Osteoblast (primary cell): ENCODE data around the gene ANKRD33B. TPM values are rescaled to one million over a fixed set of nuclear protein-coding genes. Genes with fewer than 3 reads are reported as not detected.
"Not testable (repeated sequence)": the region's sequence is repeated elsewhere in the genome, so short reads cannot be mapped to it uniquely, and the experiment has no call there.

Experiments used
- DNase-seq: peaks from one replicate; pipeline ENCODE4 v3.0.0; 2011; ENCODE audit warnings: low spot score, mixed read lengths; ENCODE audit not compliant: insufficient read length; ENCODE audit errors: missing footprints
- H2AFZ ChIP-seq: 2 replicates; pipeline ENCODE4 v1.6.0; 2011; ENCODE audit warnings: mild to moderate bottlenecking, low read length
- H3K27ac ChIP-seq: 2 replicates; pipeline ENCODE4 v1.5.1; 2011; ENCODE audit warnings: mild to moderate bottlenecking, low read depth, low read length, moderate library complexity
- H3K27me3 ChIP-seq: 2 replicates; pipeline ENCODE4 v1.6.0; 2012; ENCODE audit warnings: mild to moderate bottlenecking, control low read depth, inconsistent platforms, low read length, moderate library complexity; ENCODE audit not compliant: insufficient read depth
- H3K36me3 ChIP-seq: 2 replicates; pipeline ENCODE4 v1.5.1; 2011; ENCODE audit warnings: mild to moderate bottlenecking, low read length, control low read depth, moderate library complexity; ENCODE audit not compliant: insufficient read depth
- H3K4me1 ChIP-seq: 2 replicates; pipeline ENCODE4 v1.5.1; 2011; ENCODE audit warnings: mild to moderate bottlenecking, low read length, control low read depth, moderate library complexity; ENCODE audit not compliant: insufficient read depth
- H3K4me2 ChIP-seq: 2 replicates; pipeline ENCODE4 v1.6.0; 2011; ENCODE audit warnings: mild to moderate bottlenecking, low read length; ENCODE audit not compliant: insufficient read depth
- H3K4me3 ChIP-seq: fragments of 200-600 bp; sonication (generic); 3 replicates; pipeline ENCODE4 v1.5.1; 2012; ENCODE audit warnings: mild to moderate bottlenecking, low read length, inconsistent platforms; ENCODE audit not compliant: insufficient read depth
- H3K79me2 ChIP-seq: 2 replicates; pipeline ENCODE4 v1.6.0; 2012; ENCODE audit warnings: mild to moderate bottlenecking, low read length, control low read depth, inconsistent platforms; ENCODE audit not compliant: insufficient read depth
- H3K9me3 ChIP-seq: 2 replicates; pipeline ENCODE4 v1.5.1; 2011; ENCODE audit warnings: low read depth, low read length, control low read depth
- H4K20me1 ChIP-seq: 2 replicates; pipeline ENCODE4 v1.6.0; 2012; ENCODE audit warnings: mild to moderate bottlenecking, low read length, control low read depth; ENCODE audit not compliant: insufficient read depth
- CTCF ChIP-seq: IDR thresholded peaks from 2 replicates; pipeline ENCODE4 v1.5.1; 2011; ENCODE audit warnings: mild to moderate bottlenecking, low read depth, low read length, moderate library complexity; ENCODE audit errors: extremely low read depth
- total RNA-seq: library from RNA; depleted of rRNA; stranded (reverse); fragments of >200 nt; gene quantifications from 2 replicates; pipeline ENCODE4 v1.2.3, GENCODE V29; 2012

The ANKRD33B gene
- total RNA-seq, 1 donor: 5.1 TPM

DNA sequence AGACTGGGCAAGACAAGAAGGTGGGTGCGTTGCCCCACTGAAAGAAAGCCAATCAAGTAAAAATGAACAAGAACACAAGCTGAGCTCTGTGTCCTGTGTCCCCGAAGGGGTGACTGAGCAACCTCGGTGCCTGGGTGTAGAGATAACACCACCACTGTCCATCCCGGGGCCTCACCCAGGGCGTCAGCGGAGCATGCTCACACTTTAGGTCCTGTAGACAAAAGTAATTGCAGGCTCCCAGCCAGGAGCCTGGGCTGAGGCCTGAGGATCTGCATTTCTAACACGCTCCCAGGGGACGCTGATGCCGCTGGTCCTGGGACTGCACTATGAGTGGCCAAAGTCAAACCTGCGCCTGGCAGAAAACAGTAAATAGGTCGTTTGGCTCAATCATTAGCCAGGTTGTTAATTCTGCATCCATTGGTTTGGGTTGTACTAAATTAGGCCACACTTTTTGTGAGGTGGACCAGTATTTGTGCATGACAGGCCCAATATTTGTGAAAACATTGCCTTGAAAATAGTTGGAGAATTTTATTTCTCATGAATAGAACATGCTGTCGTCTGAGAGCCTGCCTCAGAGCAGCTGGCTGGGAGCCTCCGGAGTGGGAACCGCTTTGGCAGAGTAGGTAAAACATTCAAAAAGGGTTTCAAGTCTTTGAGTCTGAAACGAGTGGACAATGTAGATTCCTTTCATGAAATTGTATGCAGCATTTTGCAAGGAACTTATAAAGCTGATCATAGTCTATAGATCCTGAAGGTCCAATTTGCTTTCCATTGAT lies 38.3 kb downstream of the ANKRD33B start:
- H3K27me3 ChIP-seq: no peaks in the 10 kb centered on the region
- peak overlapping the region; percentile 73 for H3K4me2 ChIP-seq
- H3K9me3 ChIP-seq: no peaks in the 10 kb centered on the region
- H3K27ac ChIP-seq: peak overlapping the region; percentile 52
- H3K4me3 ChIP-seq: peak overlapping the region; percentile 40
- no peaks in the 10 kb centered on the region for H3K36me3 ChIP-seq
- no peak for TF ChIP-seq CTCF
- no peak for DNase-seq
- no peaks in the 10 kb centered on the region for H3K79me2 ChIP-seq
- H3K4me1 ChIP-seq: peaks cover 25% of the 10 kb centered on the region
- no peaks in the 10 kb centered on the region for H4K20me1 ChIP-seq
- H2AFZ ChIP-seq: no peak overlapping the region

- peaks cover 27% of the 10 kb centered on the region for H3K4me1 ChIP-seq
- H3K36me3 ChIP-seq: no peaks in the 10 kb centered on the region
- H3K9me3 ChIP-seq: no peaks in the 10 kb centered on the region
- no peak overlapping the region for H3K4me3 ChIP-seq
- no peak for TF ChIP-seq CTCF
- H3K4me2 ChIP-seq: no peak overlapping the region
- H3K79me2 ChIP-seq: no peaks in the 10 kb centered on the region
- no peak for DNase-seq
- H4K20me1 ChIP-seq: no peaks in the 10 kb centered on the region
- H2AFZ ChIP-seq: no peak overlapping the region
- H3K27me3 ChIP-seq: no peaks in the 10 kb centered on the region
- H3K27ac ChIP-seq: no peak overlapping the region
These were observed 41.1 kb downstream of the ANKRD33B start for GRCh38 chr5:10604975-10605374.

DNA sequence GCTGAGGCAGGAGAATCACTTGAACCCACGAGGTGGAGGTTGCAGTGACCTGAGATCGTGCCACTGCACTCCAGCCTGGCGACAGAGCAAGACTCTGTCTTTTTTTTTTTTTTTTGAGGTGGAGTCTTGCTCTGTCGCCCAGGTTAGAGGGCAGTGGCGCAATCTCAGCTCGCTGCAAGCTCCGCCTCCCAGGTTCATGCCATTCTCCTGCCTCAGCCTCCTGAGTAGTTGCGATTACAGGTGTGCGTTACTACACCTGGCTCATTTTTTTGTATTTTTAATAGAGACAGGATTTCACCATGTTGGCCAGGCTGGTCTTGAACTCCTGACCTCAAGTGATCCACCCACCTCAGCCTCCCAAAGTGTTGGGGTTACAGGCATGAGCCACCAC lies 42.8 kb downstream of the ANKRD33B start:
- not testable (repeated sequence) for H4K20me1 ChIP-seq, DNase-seq, H3K4me3 ChIP-seq, H3K27me3 ChIP-seq, H3K79me2 ChIP-seq, H3K27ac ChIP-seq, H3K36me3 ChIP-seq, H3K4me2 ChIP-seq, H3K9me3 ChIP-seq, H2AFZ ChIP-seq
- H3K4me1 ChIP-seq: peaks cover 18% of the 10 kb centered on the region

DNA sequence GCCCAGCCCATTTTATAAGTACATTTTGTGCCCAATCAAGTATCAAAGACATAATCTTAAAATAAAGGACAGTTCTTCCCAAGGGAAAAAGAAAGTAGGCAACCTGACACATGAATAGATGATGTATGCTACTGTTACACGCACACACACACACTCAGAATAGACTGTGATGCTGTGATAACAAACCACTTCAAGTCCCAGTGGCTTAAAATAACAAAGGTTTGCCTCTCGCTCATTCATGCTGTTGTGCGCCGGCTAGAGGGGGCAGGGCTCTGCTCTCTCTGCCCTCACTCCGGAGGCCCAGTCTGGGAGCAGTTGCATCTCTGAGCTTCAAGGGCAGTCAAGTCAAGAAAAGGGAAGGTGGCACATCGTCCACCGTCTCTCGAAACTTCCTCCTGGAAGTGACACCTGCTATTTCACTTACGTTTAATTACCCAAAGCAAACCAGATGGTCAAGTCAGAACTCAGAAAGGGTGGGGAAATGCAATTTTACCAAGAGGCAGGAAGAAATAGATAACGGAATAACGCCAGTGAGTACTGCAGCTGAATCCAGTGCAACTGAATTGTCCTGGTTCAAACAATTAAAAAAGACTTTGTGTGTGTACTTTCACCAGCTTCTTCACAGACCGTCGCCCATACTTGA lies 43.3 kb downstream of the ANKRD33B start:
- Histone ChIP-seq H3K4me1 (peaks cover 15% of the 10 kb centered on the region), H2AFZ (peak overlapping the region; percentile 13), H3K79me2 (no peaks in the 10 kb centered on the region), H4K20me1 (no peaks in the 10 kb centered on the region), H3K27ac (peak overlapping the region; percentile 4), H3K36me3 (no peaks in the 10 kb centered on the region), H3K4me2 (peak overlapping the region; percentile 52), H3K9me3 (no peaks in the 10 kb centered on the region), H3K27me3 (no peaks in the 10 kb centered on the region), H3K4me3 (no peak overlapping the region)
- DNase-seq: no peak
- TF ChIP-seq CTCF: no peak
